ENCODE measurements around the gene ELMO3. TPM values are rescaled to one million over a fixed set of nuclear protein-coding genes. Genes with fewer than 3 reads are reported as not detected.

ELMO3 gene
- total RNA-seq, 2 experiments from 2014 or later = 1.9 to 2.3 TPM

DNA sequence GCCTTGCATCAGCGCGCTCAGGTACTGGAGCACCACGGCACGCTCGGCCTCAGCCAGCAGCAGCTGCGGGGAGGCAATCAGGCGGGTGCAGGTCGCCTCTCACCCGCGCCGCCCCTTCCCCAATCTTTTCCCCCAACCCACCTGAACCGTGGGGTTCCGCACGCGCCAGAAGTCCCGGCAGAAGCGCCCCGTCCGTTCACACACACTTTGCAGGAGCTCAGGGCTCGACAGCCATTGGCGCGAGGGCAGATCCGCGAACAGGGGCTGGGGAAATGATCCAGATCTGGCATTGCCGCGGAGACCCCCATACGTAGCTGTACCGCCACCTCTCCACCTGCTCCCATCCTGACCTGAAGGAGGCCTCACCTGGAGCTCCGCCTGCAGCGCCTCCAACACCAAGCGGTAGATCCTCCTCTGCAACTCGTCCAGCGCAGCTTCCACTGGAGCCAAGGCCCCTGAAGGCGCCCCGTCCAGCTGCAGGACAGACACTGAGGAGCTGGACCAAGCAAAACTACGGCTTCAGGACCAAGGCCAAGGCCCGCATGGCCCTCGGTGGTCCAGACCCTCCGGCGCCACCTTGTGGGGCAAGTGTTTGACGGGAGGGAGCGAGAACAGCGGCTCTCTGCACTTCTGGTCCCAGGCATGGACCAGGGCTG lies 13.8 kb upstream of the ELMO3 start:
- Histone ChIP-seq H3K27me3 (ENCODE audit: control insufficient read depth in 1 of 2, insufficient read depth in 2 of 2, low read length in 2 of 2) (no peaks in the 10 kb centered on the region), H3K36me3 (ENCODE audit: insufficient read depth, low read length) (no peaks in the 10 kb centered on the region), H3K4me1 (ENCODE audit: insufficient read depth, low read length) (peaks cover 26% of the 10 kb centered on the region), H3K9me3 (ENCODE audit: control insufficient read depth in 1 of 2, insufficient read depth in 1 of 2, low read length in 2 of 2) (no peaks in the 10 kb centered on the region), H3K4me3 (ENCODE audit: low read length) (peak overlapping the region; percentile 86), H3K27ac (ENCODE audit: low read depth in 1 of 2, low read length in 2 of 2) (no peak overlapping the region)
- TF ChIP-seq, protein P1, sequence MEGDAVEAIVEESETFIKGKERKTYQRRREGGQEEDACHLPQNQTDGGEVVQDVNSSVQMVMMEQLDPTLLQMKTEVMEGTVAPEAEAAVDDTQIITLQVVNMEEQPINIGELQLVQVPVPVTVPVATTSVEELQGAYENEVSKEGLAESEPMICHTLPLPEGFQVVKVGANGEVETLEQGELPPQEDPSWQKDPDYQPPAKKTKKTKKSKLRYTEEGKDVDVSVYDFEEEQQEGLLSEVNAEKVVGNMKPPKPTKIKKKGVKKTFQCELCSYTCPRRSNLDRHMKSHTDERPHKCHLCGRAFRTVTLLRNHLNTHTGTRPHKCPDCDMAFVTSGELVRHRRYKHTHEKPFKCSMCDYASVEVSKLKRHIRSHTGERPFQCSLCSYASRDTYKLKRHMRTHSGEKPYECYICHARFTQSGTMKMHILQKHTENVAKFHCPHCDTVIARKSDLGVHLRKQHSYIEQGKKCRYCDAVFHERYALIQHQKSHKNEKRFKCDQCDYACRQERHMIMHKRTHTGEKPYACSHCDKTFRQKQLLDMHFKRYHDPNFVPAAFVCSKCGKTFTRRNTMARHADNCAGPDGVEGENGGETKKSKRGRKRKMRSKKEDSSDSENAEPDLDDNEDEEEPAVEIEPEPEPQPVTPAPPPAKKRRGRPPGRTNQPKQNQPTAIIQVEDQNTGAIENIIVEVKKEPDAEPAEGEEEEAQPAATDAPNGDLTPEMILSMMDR (IDR thresholded peaks at IDR 0.05) = peak; percentile 71
- DNase-seq (peak; percentile 70 to 89 (median 79)), ATAC-seq (ENCODE audit: poor library complexity) (no peak)
- intact Hi-C loops (cut with DNase I, micrococcal nuclease) = loop anchor here (1.0 to 10.0 kb wide), 7 partner anchors 30 to 238 kb away; partner anchors contain the start of gene PHAF1 (in 1 of the 2)
- Mint-ChIP-seq H3K4me1 (ENCODE audit: low read depth) (peaks cover 13% of the 10 kb centered on the region), H3K9me3 (no peaks in the 10 kb centered on the region), H3K27me3 (no peaks in the 10 kb centered on the region), H3K4me3 (peak overlapping the region; percentile 94), H3K27ac (peak overlapping the region; percentile 90), H3K36me3 (ENCODE audit: low read depth) (no peaks in the 10 kb centered on the region)
- ChIA-PET CTCF (interaction anchor here (0.6 to 2.5 kb wide), 19 partner anchors 8 to 236 kb away, joined by 3 to 20 read pairs (median 5); partner anchors contain the start of genes B3GNT9, FBXL8, TMEM208 and TRADD), POLR2A (interaction anchor here (0.6 to 5.2 kb wide), 10 partner anchors 8 to 314 kb away, joined by 3 to 51 read pairs (median 5); partner anchors contain the start of genes E2F4, FBXL8, TMEM208 and TRADD)

DNA sequence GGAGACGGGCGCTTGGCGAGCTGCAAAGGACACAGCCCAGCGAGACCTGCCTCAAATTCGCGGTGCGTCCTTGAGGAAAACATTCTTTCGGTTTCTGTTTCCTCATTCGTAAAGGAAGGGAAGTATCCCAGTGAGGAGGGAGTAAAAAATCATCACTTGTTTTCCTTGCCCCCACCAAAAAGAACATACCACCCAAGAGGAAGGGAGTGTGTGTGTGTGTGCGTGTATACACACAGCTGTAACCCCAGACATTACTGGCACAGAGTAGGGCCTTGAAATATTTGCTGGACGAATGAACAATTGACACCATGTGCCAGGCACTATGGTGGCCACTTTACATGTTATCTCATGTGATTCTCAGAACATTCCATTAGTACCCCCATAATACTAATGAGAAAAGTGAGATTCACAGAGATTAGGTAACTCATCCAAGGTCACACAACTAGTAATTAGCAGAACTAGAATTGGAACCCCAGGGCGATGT lies 13.2 kb upstream of the ELMO3 start:
- no peaks in the 10 kb centered on the region for H3K27me3 Mint-ChIP-seq
- intact Hi-C loops (cut with DNase I, micrococcal nuclease) = loop anchor here (1.0 to 10.0 kb wide), 6 partner anchors 30 to 239 kb away; no protein-coding TSS in a partner anchor
- Histone ChIP-seq H3K36me3 (ENCODE audit: insufficient read depth, low read length) (no peaks in the 10 kb centered on the region), H3K4me3 (ENCODE audit: low read length) (peak overlapping the region; percentile 86), H3K27me3 (ENCODE audit: control insufficient read depth in 1 of 2, insufficient read depth in 2 of 2, low read length in 2 of 2) (no peaks in the 10 kb centered on the region), H3K27ac (ENCODE audit: low read depth in 1 of 2, low read length in 2 of 2) (no peak overlapping the region), H3K9me3 (ENCODE audit: control insufficient read depth in 1 of 2, insufficient read depth in 1 of 2, low read length in 2 of 2) (no peaks in the 10 kb centered on the region), H3K4me1 (ENCODE audit: insufficient read depth, low read length) (peaks cover 26% of the 10 kb centered on the region)
- H3K36me3 Mint-ChIP-seq (ENCODE audit: low read depth) = no peaks in the 10 kb centered on the region
- ATAC-seq (ENCODE audit: poor library complexity) = no peak
- H3K9me3 Mint-ChIP-seq = no peaks in the 10 kb centered on the region
- H3K27ac Mint-ChIP-seq = peak overlapping the region; percentile 90
- no peak for DNase-seq
- H3K4me3 Mint-ChIP-seq = peak overlapping the region; percentile 94
- peaks cover 13% of the 10 kb centered on the region for H3K4me1 Mint-ChIP-seq (ENCODE audit: low read depth)
- ChIA-PET POLR2A (interaction anchor here (1.0 to 5.2 kb wide), 6 partner anchors 19 to 185 kb away, joined by 3 to 51 read pairs (median 6); partner anchors contain the start of genes FBXL8, TMEM208 and TRADD), CTCF (interaction anchor here (0.9 to 2.5 kb wide), 12 partner anchors 8 to 232 kb away, joined by 3 to 20 read pairs (median 6); partner anchors contain the start of genes FBXL8, TMEM208 and TRADD)
- TF ChIP-seq, protein P1 (IDR thresholded peaks at IDR 0.05) = peak; percentile 41

DNA sequence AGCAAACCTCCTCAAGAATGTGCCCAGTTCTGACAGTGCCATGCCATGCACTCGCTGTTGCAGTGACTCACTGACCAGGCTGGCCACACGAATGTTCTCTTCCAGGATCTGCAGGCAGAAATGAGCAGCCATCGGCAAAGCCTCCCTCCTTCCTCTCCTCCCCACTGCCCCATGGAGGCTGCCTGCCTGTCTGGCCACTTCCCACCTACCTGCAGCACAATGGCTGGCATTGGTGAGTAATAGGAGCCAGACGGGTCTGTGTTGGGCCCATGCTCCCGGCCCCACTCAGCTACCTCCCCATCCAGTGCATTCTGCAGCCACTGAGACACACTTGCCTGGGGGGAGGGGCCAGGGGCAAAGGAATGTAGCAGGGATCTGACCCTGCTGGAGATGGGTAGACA lies 12.4 kb upstream of the ELMO3 start:
- CTCF ChIA-PET = interaction anchor here (1.9 kb wide), 1 partner anchor 29 kb away, joined by 6 read pairs; no protein-coding TSS in a partner anchor
- no peak overlapping the region for H3K27ac ChIP-seq (ENCODE audit: low read depth in 1 of 2, low read length in 2 of 2)
- no peaks in the 10 kb centered on the region for H3K27me3 Mint-ChIP-seq
- intact Hi-C loops (cut with DNase I, micrococcal nuclease) = loop anchor here (5.0 to 10.0 kb wide), 2 partner anchors 169 to 172 kb away; no protein-coding TSS in a partner anchor
- H3K4me3 Mint-ChIP-seq = peak overlapping the region; percentile 34
- H3K27ac Mint-ChIP-seq = no peak overlapping the region
- no peaks in the 10 kb centered on the region for H3K27me3 ChIP-seq (ENCODE audit: control insufficient read depth in 1 of 2, insufficient read depth in 2 of 2, low read length in 2 of 2)
- DNase-seq (no peak), ATAC-seq (ENCODE audit: poor library complexity) (no peak)
- H3K9me3 Mint-ChIP-seq = no peaks in the 10 kb centered on the region
- no peaks in the 10 kb centered on the region for H3K36me3 Mint-ChIP-seq (ENCODE audit: low read depth)
- TF ChIP-seq, protein P1 (IDR thresholded peaks at IDR 0.05) = no peak
- H3K4me1 ChIP-seq (ENCODE audit: insufficient read depth, low read length) = peaks cover 29% of the 10 kb centered on the region
- no peaks in the 10 kb centered on the region for H3K36me3 ChIP-seq (ENCODE audit: insufficient read depth, low read length)
- no peaks in the 10 kb centered on the region for H3K9me3 ChIP-seq (ENCODE audit: control insufficient read depth in 1 of 2, insufficient read depth in 1 of 2, low read length in 2 of 2)
- no peak overlapping the region for H3K4me3 ChIP-seq (ENCODE audit: low read length)
- peaks cover 17% of the 10 kb centered on the region for H3K4me1 Mint-ChIP-seq (ENCODE audit: low read depth)
- POLR2A ChIA-PET = interaction anchor here (5.2 kb wide), 1 partner anchor 25 kb away, joined by 51 read pairs; the partner anchor contains the start of genes FBXL8 and TRADD
